ENCODE results near the gene MUC3A.

MUC3A gene

DNA sequence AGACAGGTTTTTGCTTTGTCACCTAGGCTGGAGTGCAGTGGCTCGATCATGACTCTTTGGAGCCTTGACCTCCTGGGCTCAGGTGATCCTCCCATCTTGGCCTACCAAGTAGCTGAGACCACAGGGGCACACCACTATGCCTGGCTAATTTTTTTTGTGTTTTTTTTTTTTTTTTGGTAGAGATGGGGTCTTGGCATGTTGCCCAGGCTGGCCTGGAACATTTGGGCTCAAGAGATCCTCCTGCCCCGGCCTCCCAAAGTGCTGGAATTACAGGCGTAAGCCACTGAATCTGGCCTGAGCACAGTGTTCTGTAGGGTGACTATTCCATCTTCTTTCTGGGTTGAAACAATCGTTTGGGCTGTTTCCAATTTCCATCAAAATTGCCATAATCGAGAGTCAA, 1.5 kb upstream of the MUC3A start:
- DNase-seq = no peak

DNA sequence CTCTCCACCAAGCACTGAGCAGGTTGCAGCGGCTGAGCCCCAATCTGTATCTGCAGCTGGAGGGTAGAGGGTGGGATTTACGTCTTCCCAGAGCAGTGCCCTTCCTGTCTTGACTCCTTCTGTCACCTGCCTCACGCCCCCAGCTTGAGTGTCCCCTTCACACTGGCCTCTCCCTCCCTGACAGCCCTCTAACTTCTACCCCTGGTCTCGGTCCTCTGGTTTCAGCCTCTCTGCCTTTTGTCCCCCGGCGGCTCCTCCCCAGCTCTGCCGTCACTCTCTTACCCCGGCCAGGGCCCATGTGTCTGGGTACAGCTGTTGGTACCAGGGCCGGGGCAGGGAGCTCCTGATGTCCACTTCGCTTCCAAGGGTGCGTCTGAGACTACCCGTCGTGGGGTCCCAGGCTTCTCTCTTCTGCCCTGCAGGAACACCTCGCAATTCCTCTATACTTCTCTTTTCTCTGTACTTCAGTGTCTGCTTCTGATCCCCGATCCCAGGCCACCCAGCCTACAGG, 654 bp downstream of the MUC3A start:
- DNase-seq = no peak

DNA sequence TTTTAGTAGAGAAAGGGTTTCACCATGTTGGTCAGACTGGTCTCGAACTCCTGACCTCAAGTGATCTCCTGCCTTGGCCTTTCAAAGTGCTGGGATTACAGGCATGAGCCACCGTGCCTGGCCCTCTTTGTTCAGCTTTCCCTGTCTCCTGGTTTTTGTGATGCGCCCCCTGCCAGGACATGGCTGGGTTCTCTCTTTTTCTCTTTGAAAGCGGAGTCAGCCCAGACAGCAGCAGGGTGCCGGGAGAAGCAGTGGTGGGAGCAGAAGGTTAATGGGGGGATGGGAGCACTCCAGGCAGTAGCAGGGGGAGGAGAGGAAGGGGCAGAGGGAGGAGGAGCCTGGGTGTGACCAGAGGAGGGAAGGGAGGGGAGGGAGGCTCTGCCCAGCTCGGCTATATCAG, 1.8 kb downstream of the MUC3A start:
- DNase-seq = no peak

DNA sequence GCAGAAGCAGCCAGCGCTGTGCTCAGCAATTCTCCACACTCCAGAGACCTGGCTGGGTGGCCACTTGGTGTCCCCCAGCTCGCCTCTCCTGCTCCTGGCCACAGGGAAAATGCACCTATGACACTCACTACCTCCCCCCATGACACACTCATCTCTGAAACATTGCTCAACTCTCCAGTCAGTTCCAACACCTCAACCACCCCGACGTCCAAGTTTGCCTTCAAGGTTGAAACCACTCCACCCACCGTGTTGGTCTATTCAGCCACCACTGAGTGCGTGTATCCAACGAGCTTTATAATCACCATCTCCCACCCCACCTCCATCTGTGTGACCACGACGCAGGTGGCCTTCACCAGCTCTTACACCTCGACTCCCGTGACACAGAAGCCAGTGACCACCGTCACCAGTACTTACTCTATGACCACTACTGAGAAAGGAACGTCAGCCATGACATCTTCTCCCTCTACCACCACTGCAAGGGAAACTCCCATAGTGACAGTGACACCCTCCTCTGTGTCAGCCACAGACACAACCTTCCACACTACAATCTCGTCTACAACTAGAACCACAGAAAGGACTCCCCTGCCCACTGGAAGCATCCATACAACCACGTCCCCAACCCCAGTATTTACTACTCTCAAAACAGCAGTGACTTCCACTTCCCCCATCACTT, 2.7 kb downstream of the MUC3A start:
- peak; percentile 47 to 58 for DNase-seq

DNA sequence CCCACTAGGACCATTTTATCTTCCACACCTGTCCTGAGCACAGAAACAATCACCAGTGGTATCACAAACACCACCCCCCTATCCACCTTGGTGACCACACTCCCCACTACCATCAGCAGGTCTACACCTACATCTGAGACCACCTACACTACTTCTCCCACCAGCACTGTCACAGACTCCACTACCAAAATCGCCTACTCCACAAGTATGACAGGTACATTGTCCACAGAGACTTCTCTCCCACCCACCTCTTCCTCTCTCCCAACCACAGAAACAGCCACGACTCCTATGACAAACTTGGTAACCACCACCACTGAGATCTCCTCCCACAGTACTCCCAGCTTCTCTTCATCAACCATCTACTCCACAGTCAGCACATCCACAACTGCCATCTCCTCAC, 3.3 kb downstream of the MUC3A start:
- DNase-seq = peak in 1 of 2 experiments; percentile 30

DNA sequence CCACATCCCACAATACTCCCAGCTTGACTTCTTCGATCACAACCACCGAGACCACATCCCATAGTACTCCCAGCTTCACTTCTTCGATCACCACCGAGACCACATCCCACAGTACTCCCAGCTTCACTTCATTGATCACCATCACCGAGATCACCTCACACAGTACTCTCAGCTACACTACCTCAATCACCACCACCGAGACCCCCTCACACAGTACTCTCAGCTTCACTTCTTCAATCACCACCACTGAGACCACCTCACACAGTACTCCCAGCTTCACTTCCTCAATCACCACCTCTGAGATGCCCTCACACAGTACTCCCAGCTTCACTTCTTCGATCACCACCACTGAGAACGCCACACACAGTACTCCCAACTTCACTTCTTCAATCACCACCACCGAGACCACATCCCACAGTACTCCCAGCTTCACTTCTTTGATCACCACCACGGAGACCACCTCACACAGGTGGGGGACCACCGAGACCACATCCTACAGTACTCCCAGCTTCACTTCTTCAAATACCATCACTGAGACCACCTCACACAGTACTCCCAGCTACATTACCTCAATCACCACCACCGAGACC, 8.6 kb downstream of the MUC3A start:
- no peak for DNase-seq

DNA sequence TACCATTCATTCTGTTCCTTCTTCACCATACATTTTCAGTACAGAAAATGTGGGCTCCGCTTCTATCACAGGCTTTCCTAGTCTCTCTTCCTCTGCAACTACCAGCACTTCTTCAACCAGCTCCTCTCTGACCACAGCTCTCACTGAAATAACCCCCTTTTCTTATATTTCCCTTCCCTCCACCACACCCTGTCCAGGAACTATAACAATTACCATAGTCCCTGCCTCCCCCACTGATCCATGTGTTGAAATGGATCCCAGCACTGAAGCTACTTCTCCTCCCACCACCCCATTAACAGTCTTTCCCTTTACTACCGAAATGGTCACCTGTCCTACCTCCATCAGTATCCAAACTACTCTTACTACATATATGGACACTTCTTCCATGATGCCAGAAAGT, 10.6 kb downstream of the MUC3A start:
- DNase-seq = no peak

DNA sequence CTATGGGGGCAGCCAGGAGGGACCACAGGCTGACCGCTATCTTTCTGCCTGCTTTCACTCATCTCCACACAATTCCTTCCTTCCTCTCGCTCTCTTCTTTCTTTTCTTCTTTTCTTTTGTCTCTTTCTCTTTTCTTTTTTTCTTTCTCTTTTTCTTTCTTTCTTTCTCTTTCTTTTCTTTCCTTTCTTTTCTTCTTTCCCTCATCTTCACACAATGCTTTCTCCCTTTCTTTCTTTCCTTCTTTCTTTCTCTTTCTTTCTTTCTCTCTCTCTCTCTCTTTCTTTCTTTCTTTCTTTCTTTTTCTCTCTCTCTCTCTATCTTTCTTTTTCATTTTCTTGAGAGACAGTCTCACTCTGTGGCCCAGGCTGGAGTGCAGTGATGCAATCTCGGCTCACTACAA, 13.2 kb downstream of the MUC3A start:
- no peak for DNase-seq

DNA sequence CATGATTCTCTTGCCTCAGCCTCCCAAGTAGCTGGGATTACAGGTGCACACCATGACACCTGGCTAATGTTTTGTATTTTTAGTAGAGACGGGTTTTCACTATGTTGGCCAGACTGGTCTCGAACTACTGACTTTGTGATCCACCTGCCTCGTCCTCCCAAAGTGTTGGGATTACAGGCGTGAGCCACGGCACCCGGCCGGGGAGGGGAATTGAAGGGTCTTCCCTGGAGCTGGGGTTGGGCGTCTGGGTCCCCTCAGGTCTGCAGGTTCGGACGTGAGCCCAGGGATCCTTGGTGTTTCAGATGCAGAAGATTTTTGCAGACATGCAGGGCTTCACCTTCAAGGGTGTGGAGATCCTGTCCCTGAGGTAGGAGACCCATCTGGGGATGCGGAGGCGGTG, 14.1 kb downstream of the MUC3A start:
- no peak for DNase-seq

DNA sequence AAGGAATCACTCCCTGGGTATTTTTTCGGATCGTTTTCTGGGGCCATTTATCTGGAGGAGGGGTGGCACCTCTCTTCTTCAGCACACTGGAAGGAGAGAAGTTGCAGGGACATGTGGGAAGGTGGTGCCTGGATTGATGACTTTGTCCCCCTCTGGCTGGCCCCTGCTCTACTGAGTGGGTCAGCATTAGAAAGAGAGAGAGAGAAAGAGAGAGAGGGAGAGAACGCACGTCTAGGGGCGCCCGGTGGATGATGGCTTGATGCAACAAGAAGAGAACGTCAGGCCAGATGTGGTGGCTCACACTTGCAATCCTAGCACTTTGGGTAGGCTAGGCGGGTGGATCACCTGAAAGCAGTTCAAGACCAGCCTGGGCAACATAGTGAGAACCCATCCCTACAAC, 14.5 kb downstream of the MUC3A start:
- DNase-seq = no peak

DNA sequence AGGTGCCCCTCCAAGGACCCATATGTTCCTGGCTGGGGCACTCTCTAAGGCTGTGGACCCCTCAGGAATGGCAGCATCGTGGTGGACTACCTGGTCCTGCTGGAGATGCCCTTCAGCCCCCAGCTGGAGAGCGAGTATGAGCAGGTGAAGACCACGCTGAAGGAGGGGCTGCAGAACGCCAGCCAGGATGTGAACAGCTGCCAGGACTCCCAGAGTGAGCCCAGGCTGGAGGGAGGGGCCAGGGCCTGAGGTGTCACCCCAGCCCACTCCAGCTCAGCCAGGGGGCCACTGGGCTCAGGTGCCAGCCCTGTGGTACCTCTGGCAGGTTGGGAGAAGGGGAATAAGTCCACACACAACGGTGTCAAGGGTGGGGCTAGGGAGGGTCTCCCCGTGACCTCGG, 15.3 kb downstream of the MUC3A start:
- no peak for DNase-seq

DNA sequence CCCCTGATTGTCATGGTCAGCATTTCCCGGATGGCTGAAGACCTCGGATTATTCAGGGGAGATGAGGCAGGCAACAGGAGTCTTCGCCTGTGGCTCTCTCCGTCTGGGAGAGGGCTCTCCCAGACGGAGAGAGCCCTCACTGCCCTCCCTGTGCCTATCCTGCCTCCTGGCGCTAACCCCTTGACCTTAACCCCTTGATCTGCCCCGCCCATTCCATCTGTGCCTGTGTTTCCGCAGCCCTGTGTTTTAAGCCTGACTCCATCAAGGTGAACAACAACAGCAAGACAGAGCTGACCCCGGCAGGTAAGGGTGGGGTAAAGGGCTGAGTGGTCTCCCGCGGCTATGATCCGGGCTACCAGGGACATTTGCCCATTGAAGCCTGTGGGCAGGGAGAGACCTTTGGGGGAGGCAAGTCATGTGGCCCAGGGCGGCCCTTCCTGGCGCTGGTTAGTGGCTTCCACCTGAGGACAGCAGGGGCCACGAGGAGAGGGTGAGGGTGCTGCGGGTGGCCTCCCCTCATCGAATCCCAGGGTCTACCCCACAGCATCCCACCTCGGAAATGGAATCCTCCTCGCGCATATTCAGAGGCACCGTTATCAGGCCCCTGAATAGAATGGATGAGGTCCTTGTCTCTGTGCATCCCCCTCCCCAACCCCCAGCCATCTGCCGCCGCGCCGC, 15.8 kb downstream of the MUC3A start:
- no peak for DNase-seq

DNA sequence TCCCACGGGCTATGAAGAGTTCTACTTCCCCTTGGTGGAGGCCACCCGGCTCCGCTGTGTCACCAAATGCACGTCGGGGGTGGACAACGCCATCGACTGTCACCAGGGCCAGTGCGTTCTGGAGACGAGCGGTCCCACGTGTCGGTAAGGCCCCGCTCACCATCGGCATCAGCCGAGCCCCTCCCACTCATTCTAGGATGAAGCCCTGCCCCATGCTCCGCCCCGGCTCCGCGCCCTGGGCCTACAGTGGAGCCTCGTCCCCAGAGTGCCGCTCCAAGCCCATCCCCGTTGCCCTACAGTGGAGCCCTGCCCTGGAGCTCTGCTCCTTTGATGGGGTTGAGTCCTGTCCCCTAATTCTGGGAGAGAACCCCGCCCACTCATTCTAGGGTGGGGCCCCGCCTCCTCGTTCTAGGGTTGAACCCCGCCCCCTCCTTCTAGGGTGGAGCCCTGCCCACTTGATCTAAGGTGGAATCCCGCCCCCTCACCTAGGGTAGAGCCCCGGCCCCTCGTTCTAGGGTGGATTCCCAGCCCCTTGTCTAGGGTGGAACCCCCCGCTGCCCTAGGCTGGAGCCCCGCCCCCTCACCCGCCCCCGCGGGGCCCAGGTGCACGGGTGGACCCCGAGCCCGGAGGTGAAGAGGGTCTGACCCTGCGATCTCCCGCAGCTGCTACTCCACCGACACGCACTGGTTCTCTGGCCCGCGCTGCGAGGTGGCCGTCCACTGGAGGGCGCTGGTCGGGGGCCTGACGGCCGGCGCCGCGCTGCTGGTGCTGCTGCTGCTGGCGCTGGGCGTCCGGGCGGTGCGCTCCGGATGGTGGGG, 16.6 kb downstream of the MUC3A start:
- peak; percentile 90 to 92 for DNase-seq

DNA sequence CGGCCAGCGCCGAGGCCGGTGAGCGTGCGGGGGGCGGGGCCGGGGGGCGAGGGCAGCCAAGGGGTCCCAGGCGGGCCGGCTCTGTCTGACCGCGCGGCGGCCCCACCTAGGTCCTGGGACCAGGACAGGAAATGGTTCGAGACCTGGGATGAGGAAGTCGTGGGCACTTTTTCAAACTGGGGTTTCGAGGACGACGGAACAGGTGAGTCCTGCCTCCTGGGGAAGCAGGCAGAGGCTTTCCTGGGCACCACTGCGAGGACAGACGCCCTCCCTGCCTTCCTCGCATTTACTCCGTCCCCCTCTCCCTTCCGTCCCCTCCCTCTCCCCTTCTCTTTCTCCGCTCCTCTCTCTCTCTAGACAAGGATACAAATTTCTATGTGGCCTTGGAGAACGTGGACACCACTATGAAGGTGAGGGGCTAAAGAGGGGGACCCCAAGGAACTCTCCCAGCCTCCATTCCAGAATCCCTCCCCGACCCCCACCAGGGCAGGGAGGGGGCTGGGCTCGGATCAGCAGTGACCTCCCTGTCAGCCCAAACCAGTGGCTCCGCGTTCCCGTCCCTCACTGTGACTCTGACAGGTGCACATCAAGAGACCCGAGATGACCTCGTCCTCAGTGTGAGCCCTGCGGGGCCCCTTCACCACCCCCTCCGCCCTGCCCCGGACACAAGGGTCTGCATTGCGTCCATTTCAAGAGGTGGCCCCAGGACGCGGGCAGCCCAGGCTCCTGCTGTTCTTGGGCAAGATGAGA, 17.4 kb downstream of the MUC3A start:
- peak in 1 of 2 experiments; percentile 31 for DNase-seq

DNA sequence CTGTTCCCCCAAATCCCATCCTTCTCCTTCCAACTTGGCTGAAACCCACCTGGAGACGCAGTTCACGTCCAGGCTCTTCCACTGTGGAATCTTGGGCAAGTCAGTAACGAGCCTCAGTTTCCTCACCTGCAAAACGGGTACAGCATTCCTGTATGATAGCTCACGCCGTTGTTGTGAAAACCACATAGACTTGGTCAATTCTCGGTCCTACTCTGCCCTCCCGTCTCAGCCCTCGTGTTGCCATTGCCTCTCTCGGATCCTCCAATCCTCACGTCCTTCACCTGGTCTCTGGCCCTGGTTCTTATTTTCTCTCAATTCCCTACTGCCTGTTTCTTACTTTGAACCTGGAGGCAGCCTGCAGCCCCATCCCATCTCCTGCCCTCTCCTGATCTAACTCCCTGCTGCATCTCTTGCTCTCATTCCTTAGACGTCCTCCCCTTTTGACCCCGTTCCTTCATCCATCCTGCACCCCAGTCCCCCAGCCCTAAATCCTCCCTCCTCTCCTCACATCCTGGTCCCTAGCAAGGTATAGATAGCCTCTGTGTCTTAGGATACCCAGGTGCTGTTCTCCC, 18.0 kb downstream of the MUC3A start:
- no peak for DNase-seq

DNA sequence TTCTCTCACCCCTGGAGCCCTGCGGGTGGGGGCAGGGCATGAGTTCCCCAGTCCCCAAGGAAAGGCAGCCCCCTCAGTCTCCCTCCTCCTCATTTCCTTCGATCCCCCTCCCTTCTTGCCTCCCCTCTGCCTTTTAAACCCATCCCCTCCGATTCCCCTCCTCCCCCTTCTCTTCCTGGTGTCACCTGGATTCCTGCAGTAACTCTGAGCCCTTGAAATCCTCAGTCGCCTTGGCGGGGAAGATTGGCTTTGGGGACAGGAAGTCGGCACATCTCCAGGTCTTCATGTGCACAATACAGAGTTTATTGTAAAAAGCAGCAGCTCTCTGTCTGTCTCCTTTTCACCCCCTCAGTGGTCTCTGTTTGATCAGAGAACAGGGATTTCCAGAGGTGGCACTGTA, 18.7 kb downstream of the MUC3A start:
- no peak for DNase-seq

DNA sequence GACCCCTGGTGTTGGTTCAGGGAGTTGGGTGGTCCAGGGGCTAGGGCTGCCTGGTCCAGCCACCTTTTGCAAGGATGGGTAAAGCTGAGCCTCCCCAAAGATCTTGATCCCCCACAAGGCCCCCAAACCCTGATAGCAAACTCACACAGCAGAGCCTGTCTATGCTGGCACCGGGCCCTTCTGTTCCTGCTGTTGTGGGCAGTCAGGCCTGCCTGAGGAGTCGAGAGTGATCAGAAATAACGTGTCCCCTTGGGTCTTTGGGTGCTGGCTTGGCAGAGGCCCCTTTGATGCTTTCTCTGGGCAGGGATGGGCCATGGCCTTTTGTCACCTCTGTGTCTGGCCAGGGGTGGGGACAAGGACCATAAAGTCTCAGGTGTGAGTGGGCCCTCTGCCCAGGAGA, 19.3 kb downstream of the MUC3A start:
- DNase-seq = no peak

DNA sequence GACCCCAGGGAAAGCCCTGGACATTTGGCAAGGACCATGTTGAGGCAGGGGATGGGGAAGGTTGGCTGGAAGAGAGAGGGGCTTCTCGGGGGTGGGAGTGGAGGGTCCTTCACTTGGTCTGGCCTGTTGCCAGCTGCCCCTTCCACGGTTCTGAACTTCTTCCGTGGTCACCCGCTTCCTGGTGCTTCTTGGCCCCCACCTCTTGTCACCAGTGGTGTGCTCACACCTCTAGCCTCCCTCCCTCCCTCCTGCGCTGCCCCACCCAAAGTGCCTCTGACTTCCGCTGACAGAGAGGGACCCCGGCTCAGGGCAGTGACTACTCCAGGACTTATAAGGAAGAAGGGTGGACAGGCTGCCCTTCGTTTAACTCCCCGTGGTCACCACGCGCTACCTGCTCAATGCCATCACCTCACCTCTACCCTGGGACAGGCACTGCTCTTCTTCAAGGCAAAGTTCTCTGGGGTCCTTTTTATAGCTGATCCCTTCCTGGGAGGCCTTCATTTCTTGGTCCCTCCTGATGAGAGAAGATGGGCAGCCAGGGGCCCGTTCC, 19.8 kb downstream of the MUC3A start, which contains the start of gene MUC12:
Gene MUC12 (plus strand): TSS at position 500 of the 550 bp plus-strand sequence. CDS start 58 bp downstream, outside the sequence.
- DNase-seq = no peak

DNA sequence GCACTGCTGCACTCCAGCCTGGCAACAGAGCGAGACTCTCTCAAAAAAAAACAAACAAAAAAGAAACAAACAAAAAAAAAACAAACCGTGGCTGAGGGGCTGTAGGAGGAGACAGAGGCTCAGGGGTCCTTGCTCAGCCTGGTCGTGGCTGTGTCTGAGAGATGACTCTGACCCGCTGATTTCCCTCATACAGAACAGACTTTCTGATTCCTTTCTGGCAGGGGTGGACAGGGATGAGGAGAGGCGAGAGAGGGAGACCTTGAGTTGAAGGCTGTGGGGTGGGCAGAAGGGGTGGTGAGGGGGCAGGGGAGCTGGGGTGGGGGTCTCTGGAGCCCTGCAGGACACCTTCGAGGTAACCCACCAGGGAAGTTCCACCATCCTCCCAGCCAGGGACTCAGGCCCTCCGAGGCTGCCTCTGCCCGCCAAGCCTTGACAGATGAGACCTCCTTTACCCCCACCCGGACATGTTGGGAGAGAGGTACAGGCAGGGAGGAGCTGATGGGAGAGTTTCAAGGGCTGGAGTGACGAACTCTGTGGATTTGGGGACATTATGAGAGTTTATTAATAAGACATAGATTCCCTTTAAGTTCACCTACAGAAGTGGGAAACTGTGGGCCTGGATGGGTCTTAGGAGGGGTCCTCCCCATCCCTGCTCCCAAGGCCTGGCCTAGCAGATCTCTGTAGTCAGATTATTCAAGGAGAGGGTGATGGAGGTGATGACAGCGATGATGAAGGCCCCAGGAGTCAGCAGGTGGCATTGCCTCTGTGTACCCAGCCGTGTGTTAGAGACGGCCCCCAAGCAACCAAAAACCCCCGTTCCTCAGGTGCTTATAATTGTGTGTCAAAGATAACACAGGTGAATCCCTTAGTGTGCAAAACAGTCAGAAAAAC, 22.0 kb downstream of the MUC3A start:
- no peak for DNase-seq

DNA sequence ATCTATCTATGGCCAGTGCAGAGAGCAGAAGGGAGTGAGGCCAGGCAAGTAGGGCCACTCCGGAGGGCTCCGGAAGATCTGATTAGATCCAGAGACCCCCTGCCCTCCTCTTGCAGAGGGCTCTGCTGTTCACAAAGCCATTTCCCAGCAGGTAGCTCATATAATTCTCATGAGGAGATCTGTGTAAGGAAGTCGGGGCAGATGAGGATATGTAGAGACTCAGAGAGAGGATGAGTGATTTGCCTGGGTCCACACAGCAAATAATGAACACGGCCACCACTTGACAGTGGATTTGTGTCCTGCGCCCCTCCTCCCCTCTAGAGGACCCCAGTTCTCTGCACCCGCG, 22.6 kb downstream of the MUC3A start:
- DNase-seq = no peak

DNA sequence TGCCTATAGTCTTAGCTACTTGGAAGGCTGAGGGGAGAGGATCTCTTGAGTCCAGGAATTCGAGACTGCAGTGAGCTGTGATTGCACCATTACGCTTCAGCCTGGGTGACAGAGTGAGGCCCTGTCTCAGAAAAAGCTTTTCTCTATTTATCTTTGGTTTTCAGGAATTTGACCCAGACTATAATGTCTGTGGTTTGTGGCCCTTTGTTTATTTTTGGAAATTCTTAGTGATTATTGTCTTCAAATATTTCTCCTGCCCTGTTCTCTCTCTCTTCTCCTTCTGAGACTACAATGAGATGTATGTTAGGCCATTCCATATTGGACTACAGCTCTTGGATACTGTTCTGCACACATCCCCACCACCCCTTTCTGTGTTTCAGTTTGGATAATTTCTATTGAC, 24.7 kb downstream of the MUC3A start:
- DNase-seq = no peak

Data from activated T-cell treated with anti-CD3 and anti-CD28 coated beads, Interleukin-2, amount 50 U/mL, for 48 hours (primary cell).